ENCODE measurements around the gene JADE2.
"Not testable (repeated sequence)": the region's sequence is repeated elsewhere in the genome, so short reads cannot be mapped to it uniquely, and the experiment has no call there.

Gene JADE2

GRCh38 chr5:134524826-134525682, at the start of gene JADE2:
TSS of gene JADE2 (plus strand) at chr5:134525670. CDS start at chr5:134535858, 10,188 bp downstream.
- DNase-seq (ENCODE audit: low spot score in 2 of 2) = peak; percentile 36 to 73

GRCh38 chr5:134477462-134478245, 47.8 kb upstream of the JADE2 start:
- peaks cover 4% of the 10 kb centered on the region; the same call in 1 of the 2 replicates for H3K9me3 ChIP-seq
- H3K36me3 ChIP-seq (replicated peaks) = no peaks in the 10 kb centered on the region
- in situ Hi-C loops (cut with MboI; ENCODE audit: low sequenced_read_pairs) = no loop called here
- no peaks in the 10 kb centered on the region for H3K4me1 ChIP-seq
- no peak for DNase-seq (ENCODE audit: low spot score in 2 of 2)
- H3K27me3 ChIP-seq (ENCODE audit: low read depth) = no peaks in the 10 kb centered on the region; the same call in 1 of the 2 replicates
- H3K4me3 ChIP-seq = no peak overlapping the region

More at GRCh38 chr5:134524826-134525682, at the start of gene JADE2:
- peaks cover 21% of the 10 kb centered on the region for H3K4me1 ChIP-seq
- H3K4me3 ChIP-seq = peak within 1 kb of the TSS; percentile 69
- H3K36me3 ChIP-seq (replicated peaks) = no peaks in the 10 kb centered on the region
- no peaks in the 10 kb centered on the region for H3K27me3 ChIP-seq (ENCODE audit: low read depth)
- in situ Hi-C loops (cut with MboI; ENCODE audit: low sequenced_read_pairs) = loop anchor here (5.0 kb wide), 1 partner anchor 153 kb away; the partner anchor contains the start of gene UBE2B
- no peaks in the 10 kb centered on the region for H3K9me3 ChIP-seq

GRCh38 chr5:134479839-134480238, 45.6 kb upstream of the JADE2 start:
- H3K36me3 ChIP-seq (replicated peaks) = no peaks in the 10 kb centered on the region
- H3K4me3 ChIP-seq = no peak overlapping the region
- H3K4me1 ChIP-seq = no peaks in the 10 kb centered on the region
- in situ Hi-C loops (cut with MboI; ENCODE audit: low sequenced_read_pairs) = no loop called here
- no peaks in the 10 kb centered on the region; the same call in 1 of the 2 replicates for H3K27me3 ChIP-seq (ENCODE audit: low read depth)
- H3K9me3 ChIP-seq = no peaks in the 10 kb centered on the region; the same call in 1 of the 2 replicates
- DNase-seq (ENCODE audit: low spot score in 2 of 2) = no peak

- DNase-seq (ENCODE audit: low spot score in 2 of 2) = no peak
- no peaks in the 10 kb centered on the region; the same call in none of the 2 replicates for H3K9me3 ChIP-seq
- in situ Hi-C loops (cut with MboI; ENCODE audit: low sequenced_read_pairs) = no loop called here
- H3K4me3 ChIP-seq = no peak overlapping the region
- H3K36me3 ChIP-seq (replicated peaks) = no peaks in the 10 kb centered on the region
- H3K4me1 ChIP-seq = no peaks in the 10 kb centered on the region
- no peaks in the 10 kb centered on the region for H3K27me3 ChIP-seq (ENCODE audit: low read depth)
Measured at GRCh38 chr5:134489227-134489944, 36.1 kb upstream of the JADE2 start.

- in situ Hi-C loops (cut with MboI; ENCODE audit: low sequenced_read_pairs) = no loop called here
- no peaks in the 10 kb centered on the region; the same call in none of the 2 replicates for H3K9me3 ChIP-seq
- H3K36me3 ChIP-seq (replicated peaks) = no peaks in the 10 kb centered on the region
- H3K27me3 ChIP-seq (ENCODE audit: low read depth) = no peaks in the 10 kb centered on the region
- no peak for DNase-seq (ENCODE audit: low spot score in 2 of 2)
- no peak overlapping the region for H3K4me3 ChIP-seq
- H3K4me1 ChIP-seq = no peaks in the 10 kb centered on the region
Measured at GRCh38 chr5:134490255-134490924, 35.1 kb upstream of the JADE2 start.

GRCh38 chr5:134490925-134491271, 34.6 kb upstream of the JADE2 start:
- no peak for DNase-seq (ENCODE audit: low spot score in 2 of 2)
- Histone ChIP-seq H3K9me3 (no peaks in the 10 kb centered on the region; the same call in 1 of the 2 replicates), H3K36me3 (replicated peaks) (no peaks in the 10 kb centered on the region), H3K27me3 (ENCODE audit: low read depth) (no peaks in the 10 kb centered on the region), H3K4me1 (no peaks in the 10 kb centered on the region), H3K4me3 (no peak overlapping the region)
- in situ Hi-C loops (cut with MboI; ENCODE audit: low sequenced_read_pairs) = no loop called here

GRCh38 chr5:134491841-134492442, 33.5 kb upstream of the JADE2 start:
- in situ Hi-C loops (cut with MboI; ENCODE audit: low sequenced_read_pairs) = no loop called here
- no peak for DNase-seq (ENCODE audit: low spot score in 2 of 2)
- Histone ChIP-seq H3K36me3 (replicated peaks) (no peaks in the 10 kb centered on the region), H3K27me3 (ENCODE audit: low read depth) (no peaks in the 10 kb centered on the region), H3K9me3 (no peaks in the 10 kb centered on the region; the same call in 1 of the 2 replicates), H3K4me3 (no peak overlapping the region), H3K4me1 (no peaks in the 10 kb centered on the region)

GRCh38 chr5:134492568-134492967, 32.9 kb upstream of the JADE2 start:
- Histone ChIP-seq H3K27me3 (ENCODE audit: low read depth) (no peaks in the 10 kb centered on the region), H3K9me3 (no peaks in the 10 kb centered on the region; the same call in 1 of the 2 replicates), H3K4me3 (no peak overlapping the region), H3K4me1 (no peaks in the 10 kb centered on the region), H3K36me3 (replicated peaks) (no peaks in the 10 kb centered on the region)
- in situ Hi-C loops (cut with MboI; ENCODE audit: low sequenced_read_pairs) = no loop called here
- DNase-seq (ENCODE audit: low spot score in 2 of 2) = no peak

- H3K9me3 ChIP-seq = no peaks in the 10 kb centered on the region; the same call in 1 of the 2 replicates
- no peak for DNase-seq (ENCODE audit: low spot score in 2 of 2)
- no peaks in the 10 kb centered on the region for H3K4me1 ChIP-seq
- no peaks in the 10 kb centered on the region for H3K36me3 ChIP-seq (replicated peaks)
- in situ Hi-C loops (cut with MboI; ENCODE audit: low sequenced_read_pairs) = no loop called here
- H3K27me3 ChIP-seq (ENCODE audit: low read depth) = no peaks in the 10 kb centered on the region
- no peak overlapping the region for H3K4me3 ChIP-seq
Measured at GRCh38 chr5:134493461-134494055, 31.9 kb upstream of the JADE2 start.

GRCh38 chr5:134494780-134495179, 30.7 kb upstream of the JADE2 start:
- Histone ChIP-seq H3K36me3 (replicated peaks) (no peaks in the 10 kb centered on the region), H3K27me3 (ENCODE audit: low read depth) (no peaks in the 10 kb centered on the region), H3K9me3 (no peaks in the 10 kb centered on the region; the same call in 1 of the 2 replicates), H3K4me1 (no peaks in the 10 kb centered on the region), H3K4me3 (no peak overlapping the region)
- in situ Hi-C loops (cut with MboI; ENCODE audit: low sequenced_read_pairs) = no loop called here
- DNase-seq (ENCODE audit: low spot score in 2 of 2) = no peak

- in situ Hi-C loops (cut with MboI; ENCODE audit: low sequenced_read_pairs); H3K27me3 ChIP-seq (ENCODE audit: low read depth); H3K36me3 ChIP-seq (replicated peaks); DNase-seq (ENCODE audit: low spot score in 2 of 2); H3K4me1 ChIP-seq; H3K4me3 ChIP-seq; H3K9me3 ChIP-seq: not testable (repeated sequence)
Measured at GRCh38 chr5:134499905-134500304, 25.6 kb upstream of the JADE2 start.

- H3K4me1 ChIP-seq = no peaks in the 10 kb centered on the region
- DNase-seq (ENCODE audit: low spot score in 2 of 2) = no peak
- in situ Hi-C loops (cut with MboI; ENCODE audit: low sequenced_read_pairs) = no loop called here
- no peaks in the 10 kb centered on the region for H3K27me3 ChIP-seq (ENCODE audit: low read depth)
- no peaks in the 10 kb centered on the region for H3K36me3 ChIP-seq (replicated peaks)
- H3K9me3 ChIP-seq = no peaks in the 10 kb centered on the region
- no peak overlapping the region for H3K4me3 ChIP-seq
Measured at GRCh38 chr5:134500699-134501430, 24.6 kb upstream of the JADE2 start.
